Gastrocnemius medialis (tissue), 4 donors: ENCODE data around the gene NDRG3. TPM values are rescaled to one million over a fixed set of nuclear protein-coding genes. Genes with fewer than 3 reads are reported as not detected.
"Not testable (repeated sequence)": the region's sequence is repeated elsewhere in the genome, so short reads cannot be mapped to it uniquely, and the experiment has no call there.

ENCODE experiments used
- ATAC-seq, 2 donors: fragments of 150-250 bp; one replicate each; pipeline ENCODE4 v1.9.1; 2016
- DNase-seq, 2 donors: peaks; one replicate each; pipeline ENCODE4 v3.0.0-alpha.2; 2019
- H3K27ac ChIP-seq, 4 donors: fragments of 200-600 bp; sonication (generic); 1 replicate in 1 of 4; 2 replicates in 3 of 4; pipeline ENCODE4 v1.5.1; 2016 to 2018; ENCODE audit warnings: mild to moderate bottlenecking in 2 of 4, moderate library complexity in 1 of 4
- H3K27me3 ChIP-seq, 3 donors: fragments of 200-600 bp; sonication (generic) in 2 of 3; 1 replicate in 1 of 3; 2 replicates in 2 of 3; pipeline versions ENCODE4 v1.5.1 to v1.6.0; 2016 to 2019; ENCODE audit warnings: mild to moderate bottlenecking in 1 of 3, moderate library complexity in 1 of 3
- H3K36me3 ChIP-seq, 2 donors: fragments of 200-600 bp; sonication (generic) in 1 of 2; one replicate each; pipeline ENCODE4 v1.5.1; 2017 to 2018
- H3K4me1 ChIP-seq, 2 donors: fragments of 200-600 bp; sonication (generic) in 1 of 2; one replicate each; pipeline ENCODE4 v1.5.1; 2016 to 2017; ENCODE audit warnings: mild to moderate bottlenecking in 2 of 2
- H3K4me3 ChIP-seq, 4 donors: fragments of 200-600 bp; sonication (generic) in 3 of 4; 1 replicate in 1 of 4; 2 replicates in 3 of 4; pipeline ENCODE4 v1.5.1; 2016 to 2019; ENCODE audit warnings: mild to moderate bottlenecking in 2 of 4
- H3K9me3 ChIP-seq, 3 donors: fragments of 200-600 bp; sonication (generic) in 2 of 3; 1 replicate in 1 of 3; 2 replicates in 2 of 3; pipeline ENCODE4 v1.5.1; 2016 to 2019
- CTCF ChIP-seq, 5 experiments: fragments of 450-650 bp in 3 of 5; fragments of 200-600 bp in 2 of 5; sonication (generic) in 2 of 5; IDR thresholded peaks in 4 of 5; conservative IDR thresholded peaks in 1 of 5; 1 replicate in 4 of 5; 2 replicates in 1 of 5; pipeline ENCODE4 v1.5.1; 2016 to 2019; ENCODE audit warnings: antibody characterized with exemption in 5 of 5, mild to moderate bottlenecking in 3 of 5, moderate library complexity in 3 of 5
- POLR2A ChIP-seq, 2 donors: fragments of 450-650 bp; IDR thresholded peaks; one replicate each; pipeline ENCODE4 v1.6.1; 2017; ENCODE audit warnings: antibody characterized with exemption in 2 of 2, mild to moderate bottlenecking in 2 of 2, moderate library complexity in 2 of 2
- in situ Hi-C, 4 donors: fragments of 200-750 bp; cut with MboI; loops; one replicate each; pipeline versions ENCODE4 v1.15.0 to v1.8.0; 2017; ENCODE audit warnings: low sequenced_read_pairs in 4 of 4
- intact Hi-C: fragments of 100-400 bp; cut with DNase I; formaldehyde crosslinking; loops from one replicate; pipeline ENCODE4 v1.15.1; 2023; ENCODE audit warnings: low total_unique reads
- total RNA-seq, 4 donors: library from RNA; depleted of rRNA; stranded (reverse); fragments of >200 nt; gene quantifications; one replicate each; pipeline versions ENCODE4 v1.1.0 to v1.2.3, GENCODE V29; 2016

The NDRG3 gene
- total RNA-seq, 4 donors from 2014 or later = 6.7 to 24.9 (median 13.2) TPM

- in situ Hi-C loops (no loop called here), intact Hi-C loops (no loop called here)
- no peaks in the 10 kb centered on the region for H3K4me1 ChIP-seq
- no peak for ATAC-seq
- H3K36me3 ChIP-seq = peaks cover 0 to 49% of the 10 kb centered on the region in 2 donors
- no peak for DNase-seq
- no peaks in the 10 kb centered on the region for H3K9me3 ChIP-seq
- no peak overlapping the region for H3K27ac ChIP-seq
- TF ChIP-seq CTCF (IDR thresholded peaks at IDR 0.05 in 4 of 5, conservative IDR thresholded peaks at IDR 0.05 in 1 of 5) = no peak
- no peak for TF ChIP-seq POLR2A (IDR thresholded peaks at IDR 0.05)
- H3K4me3 ChIP-seq = no peak overlapping the region
- no peaks in the 10 kb centered on the region for H3K27me3 ChIP-seq
Measured at GRCh38 chr20:36677422-36677771, 68.5 kb downstream of the NDRG3 start.

GRCh38 chr20:36676701-36677421, 69.0 kb downstream of the NDRG3 start:
- intact Hi-C loops = no loop called here
- ATAC-seq = no peak
- Histone ChIP-seq H3K27me3 (no peaks in the 10 kb centered on the region), H3K27ac (no peak overlapping the region), H3K4me3 (no peak overlapping the region), H3K4me1 (no peaks in the 10 kb centered on the region), H3K9me3 (no peaks in the 10 kb centered on the region), H3K36me3 (peaks cover 0 to 44% of the 10 kb centered on the region in 2 donors)
- no peak for DNase-seq
- in situ Hi-C loops = no loop called here
- no peak for TF ChIP-seq CTCF (IDR thresholded peaks at IDR 0.05 in 4 of 5, conservative IDR thresholded peaks at IDR 0.05 in 1 of 5)
- TF ChIP-seq POLR2A (IDR thresholded peaks at IDR 0.05) = no peak

GRCh38 chr20:36675545-36675944, 70.3 kb downstream of the NDRG3 start:
- intact Hi-C loops, ATAC-seq: not testable (repeated sequence)

GRCh38 chr20:36672991-36673390, 72.9 kb downstream of the NDRG3 start:
- Histone ChIP-seq H3K27me3 (no peaks in the 10 kb centered on the region), H3K4me1 (no peaks in the 10 kb centered on the region), H3K9me3 (no peaks in the 10 kb centered on the region), H3K27ac (no peak overlapping the region), H3K36me3 (peaks cover 0 to 37% of the 10 kb centered on the region in 2 donors), H3K4me3 (no peak overlapping the region)
- TF ChIP-seq CTCF (IDR thresholded peaks at IDR 0.05 in 4 of 5, conservative IDR thresholded peaks at IDR 0.05 in 1 of 5) = no peak
- TF ChIP-seq POLR2A (IDR thresholded peaks at IDR 0.05) = no peak
- DNase-seq (no peak), ATAC-seq (no peak)
- in situ Hi-C loops (no loop called here), intact Hi-C loops (no loop called here)

More at GRCh38 chr20:36675545-36675944, 70.3 kb downstream of the NDRG3 start:
- in situ Hi-C loops, H3K4me1 ChIP-seq, H3K4me3 ChIP-seq, DNase-seq, H3K27ac ChIP-seq, H3K9me3 ChIP-seq, H3K27me3 ChIP-seq: not testable (repeated sequence)
- H3K36me3 ChIP-seq = peaks cover 0 to 43% of the 10 kb centered on the region in 2 donors

GRCh38 chr20:36670665-36671357, 75.1 kb downstream of the NDRG3 start:
- ATAC-seq (no peak), DNase-seq (no peak)
- Histone ChIP-seq H3K9me3 (no peaks in the 10 kb centered on the region), H3K27ac (no peak overlapping the region), H3K27me3 (no peaks in the 10 kb centered on the region), H3K4me1 (no peaks in the 10 kb centered on the region), H3K36me3 (peaks cover 3 to 37% of the 10 kb centered on the region in 2 donors), H3K4me3 (no peak overlapping the region)
- in situ Hi-C loops (no loop called here), intact Hi-C loops (no loop called here)
- TF ChIP-seq CTCF (IDR thresholded peaks at IDR 0.05 in 4 of 5, conservative IDR thresholded peaks at IDR 0.05 in 1 of 5) (no peak), POLR2A (IDR thresholded peaks at IDR 0.05) (no peak)
